Uterus (tissue), 4 donors: ENCODE results near the gene MYL11. TPM values are rescaled to one million over a fixed set of nuclear protein-coding genes. Genes with fewer than 3 reads are reported as not detected.

Source experiments
- DNase-seq, 2 donors: peaks; one replicate each; pipeline ENCODE4 v3.0.0-alpha.2; 2019 to 2020
- H3K27ac ChIP-seq, 2 donors: fragments of 200-600 bp; sonication (generic); 1 replicate in 1 of 2; 2 replicates in 1 of 2; pipeline ENCODE4 v1.5.1; 2016 to 2018
- H3K27me3 ChIP-seq, 2 donors: fragments of 200-600 bp; sonication (generic); one replicate each; pipeline ENCODE4 v1.5.1; 2018 to 2019; ENCODE audit warnings: control low read depth in 1 of 2
- H3K36me3 ChIP-seq, 2 donors: fragments of 200-600 bp; sonication (generic); one replicate each; pipeline ENCODE4 v1.5.1; 2019; ENCODE audit warnings: control low read depth in 1 of 2
- H3K4me1 ChIP-seq, 2 donors: fragments of 200-600 bp; sonication (generic); one replicate each; pipeline ENCODE4 v1.5.1; 2018 to 2019; ENCODE audit warnings: control low read depth in 1 of 2
- H3K4me3 ChIP-seq, 2 donors: fragments of 200-600 bp; sonication (generic); 1 replicate in 1 of 2; 2 replicates in 1 of 2; pipeline ENCODE4 v1.5.1; 2018 to 2019; ENCODE audit warnings: mild to moderate bottlenecking in 1 of 2
- H3K9me3 ChIP-seq, 2 donors: fragments of 200-600 bp; sonication (generic); one replicate each; pipeline ENCODE4 v1.5.1; 2019; ENCODE audit warnings: control low read depth in 1 of 2
- CTCF ChIP-seq, 4 experiments: fragments of 200-600 bp in 2 of 4; fragments of 450-650 bp in 2 of 4; sonication (generic) in 2 of 4; IDR thresholded peaks; one replicate each; pipeline ENCODE4 v1.5.1; 2016 to 2019; ENCODE audit warnings: antibody characterized with exemption in 4 of 4, mild to moderate bottlenecking in 2 of 4, moderate library complexity in 1 of 4
- POLR2A ChIP-seq, 2 donors: fragments of 450-650 bp; IDR thresholded peaks; one replicate each; pipeline ENCODE4 v1.6.1; 2016; ENCODE audit warnings: antibody characterized with exemption in 2 of 2, mild to moderate bottlenecking in 1 of 2, moderate library complexity in 1 of 2
- intact Hi-C: fragments of 100-400 bp; cut with DNase I; formaldehyde crosslinking; loops from one replicate; pipeline ENCODE4 v1.15.1; 2023; ENCODE audit warnings: low total_unique reads
- total RNA-seq, 4 donors: library from RNA; depleted of rRNA in 3 of 4; stranded (reverse); fragments of >200 nt in 3 of 4; gene quantifications; one replicate each; pipeline versions ENCODE4 v1.1.0 to v1.2.4, GENCODE V29; 2014 to 2023
- donor health status: DM: yes; HTN: yes; CAD: no.

The MYL11 gene
- total RNA-seq, 4 donors from 2014 or later, result 1.2 TPM; not detected in 3

- intact Hi-C loops, result no loop called here
- Histone ChIP-seq H3K36me3 (no peaks in the 10 kb centered on the region), H3K4me1 (peaks cover 0 to 9% of the 10 kb centered on the region in 2 donors), H3K4me3 (no peak overlapping the region), H3K27ac (peak overlapping the region; percentile 91), H3K27me3 (no peaks in the 10 kb centered on the region), H3K9me3 (no peaks in the 10 kb centered on the region)
- DNase-seq, result peak in 1 of 2 donors; percentile 22
- TF ChIP-seq CTCF (IDR thresholded peaks at IDR 0.05) (no peak), POLR2A (IDR thresholded peaks at IDR 0.05) (no peak)
Observed at GRCh38 chr16:30398661-30399434, 24.2 kb downstream of the MYL11 start.

GRCh38 chr16:30399435-30400186 is 25.0 kb downstream of the MYL11 start:
- Histone ChIP-seq H3K4me3 (peak overlapping the region; percentile 49 to 53), H3K36me3 (no peaks in the 10 kb centered on the region), H3K9me3 (no peaks in the 10 kb centered on the region), H3K4me1 (peaks cover 0 to 9% of the 10 kb centered on the region in 2 donors), H3K27ac (peak overlapping the region; percentile 91), H3K27me3 (no peaks in the 10 kb centered on the region)
- DNase-seq, result no peak
- TF ChIP-seq CTCF (IDR thresholded peaks at IDR 0.05) (no peak), POLR2A (IDR thresholded peaks at IDR 0.05) (no peak)
- intact Hi-C loops, result no loop called here

- peak overlapping the region in 1 of 2 donors; percentile 91 for H3K27ac ChIP-seq
- intact Hi-C loops, result no loop called here
Observed at GRCh38 chr16:30401768-30402425, 27.3 kb downstream of the MYL11 start.

GRCh38 chr16:30406795-30407101 is 32.1 kb downstream of the MYL11 start:
- Histone ChIP-seq H3K4me1 (peaks cover 9 to 13% of the 10 kb centered on the region in 2 donors), H3K4me3 (peak overlapping the region; percentile 71 to 75), H3K36me3 (no peaks in the 10 kb centered on the region), H3K27ac (peak overlapping the region; percentile 78 to 92), H3K9me3 (no peaks in the 10 kb centered on the region), H3K27me3 (no peaks in the 10 kb centered on the region)
- TF ChIP-seq POLR2A (IDR thresholded peaks at IDR 0.05) (no peak), CTCF (IDR thresholded peaks at IDR 0.05) (no peak)
- intact Hi-C loops, result no loop called here
- DNase-seq, result no peak

More at GRCh38 chr16:30401768-30402425, 27.3 kb downstream of the MYL11 start:
- no peak for DNase-seq
- no peak overlapping the region for H3K4me3 ChIP-seq
- no peaks in the 10 kb centered on the region for H3K9me3 ChIP-seq
- H3K36me3 ChIP-seq, result no peaks in the 10 kb centered on the region
- no peak for TF ChIP-seq CTCF (IDR thresholded peaks at IDR 0.05)
- TF ChIP-seq POLR2A (IDR thresholded peaks at IDR 0.05), result no peak
- peaks cover 0 to 9% of the 10 kb centered on the region in 2 donors for H3K4me1 ChIP-seq
- H3K27me3 ChIP-seq, result no peaks in the 10 kb centered on the region
